GM04503 (cell line): ENCODE data around the gene KRT38.
"Not testable (repeated sequence)": the region's sequence is repeated elsewhere in the genome, so short reads cannot be mapped to it uniquely, and the experiment has no call there.

ENCODE experiments used
- DNase-seq: peaks from one replicate; pipeline ENCODE4 v3.0.0-alpha.2; 2012; ENCODE audit warnings: low read depth

Gene KRT38

DNA sequence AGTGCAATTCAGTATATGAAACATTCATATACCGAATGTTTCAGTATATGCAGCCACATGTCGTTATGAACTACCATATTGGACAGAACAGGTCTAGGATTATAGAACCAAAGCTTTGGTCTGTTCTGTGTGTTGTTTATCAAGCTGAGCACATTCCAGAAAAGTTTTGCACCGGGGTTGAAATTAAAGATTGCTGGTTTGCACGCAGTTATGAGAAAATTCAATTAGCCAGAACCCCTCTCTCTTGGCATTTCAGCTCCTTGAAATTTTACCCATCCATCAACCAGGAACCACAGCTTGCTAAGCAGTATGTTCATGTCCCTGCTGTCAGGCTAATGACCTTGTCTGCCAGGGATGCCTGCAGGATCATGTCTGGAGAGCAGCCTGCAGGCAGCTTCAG, 16.9 kb upstream of the KRT38 start:
- DNase-seq: no peak

GRCh38 chr17:41456204-41456603, 15.4 kb upstream of the KRT38 start:
- DNase-seq: no peak

GRCh38 chr17:41455236-41455635, 14.5 kb upstream of the KRT38 start:
- DNase-seq: no peak

DNA sequence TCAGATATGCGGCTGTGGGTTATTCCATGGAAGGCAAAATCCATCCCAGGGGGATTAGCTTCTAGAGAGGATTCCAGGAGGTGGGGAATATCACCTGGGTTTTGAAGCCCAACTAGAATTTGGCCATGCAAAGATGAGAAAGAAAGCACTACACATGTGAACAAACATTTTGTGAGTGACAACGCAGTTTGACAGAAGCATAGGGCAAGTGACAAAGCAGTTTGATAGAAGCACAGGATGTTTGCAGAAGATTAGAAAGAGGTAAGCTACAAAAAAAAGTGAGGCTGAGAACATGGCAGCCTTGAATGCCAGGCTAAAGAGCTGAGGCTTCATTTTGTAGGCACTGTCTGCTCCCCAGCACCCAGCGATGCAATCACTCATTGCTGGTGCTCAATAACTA, 12.3 kb upstream of the KRT38 start:
- DNase-seq: no peak

GRCh38 chr17:41452281-41452680, 11.5 kb upstream of the KRT38 start:
- no peak for DNase-seq

DNA sequence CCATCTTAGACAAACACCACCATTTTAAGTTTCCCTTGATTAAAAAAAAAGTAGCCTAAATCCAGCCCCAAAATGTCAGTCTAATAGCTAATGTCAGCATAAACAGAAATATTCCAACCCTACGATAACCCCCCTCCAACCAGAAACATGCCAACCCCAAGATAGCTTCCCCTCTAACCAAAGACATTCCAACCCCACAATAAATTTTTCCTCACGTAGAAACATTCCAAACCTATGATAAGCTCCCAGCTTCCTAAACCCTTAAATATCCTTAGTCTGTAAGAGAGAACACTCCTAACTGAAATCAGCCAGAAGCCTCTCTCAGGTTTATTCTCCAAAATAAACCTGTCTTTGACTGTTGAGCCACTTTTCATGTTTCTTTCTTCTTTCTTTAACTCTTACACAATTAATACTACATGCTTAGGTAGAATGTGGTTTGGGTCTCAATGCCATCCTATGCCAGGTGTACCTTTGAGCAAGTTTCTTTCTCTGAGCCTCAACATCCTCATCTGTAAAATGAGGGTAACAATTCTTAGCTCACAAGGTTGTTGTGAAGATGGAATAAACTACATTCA, 10.5 kb upstream of the KRT38 start:
- DNase-seq: no peak

- DNase-seq: no peak
Measured at GRCh38 chr17:41449008-41449407, 8.2 kb upstream of the KRT38 start.

DNA sequence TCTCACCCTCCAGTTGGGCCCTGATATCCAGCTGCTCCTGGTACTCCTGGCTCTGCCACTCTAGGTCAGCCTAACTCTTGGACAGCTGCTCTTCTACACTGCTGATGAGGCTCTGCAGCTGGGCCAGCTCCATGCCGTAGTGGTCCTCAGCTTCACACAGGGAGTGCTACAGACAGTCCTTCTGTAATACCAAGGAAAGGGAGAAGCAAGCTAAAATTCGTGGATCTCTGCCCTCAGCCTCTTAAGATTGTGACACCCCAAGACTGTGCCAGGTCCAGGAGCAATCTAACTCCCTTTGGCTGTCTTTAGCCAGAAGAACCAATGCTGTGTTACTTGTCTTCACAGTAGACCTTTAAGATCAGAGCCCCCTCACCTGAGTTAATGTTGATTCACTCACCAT, 7.7 kb upstream of the KRT38 start:
- no peak for DNase-seq

DNA sequence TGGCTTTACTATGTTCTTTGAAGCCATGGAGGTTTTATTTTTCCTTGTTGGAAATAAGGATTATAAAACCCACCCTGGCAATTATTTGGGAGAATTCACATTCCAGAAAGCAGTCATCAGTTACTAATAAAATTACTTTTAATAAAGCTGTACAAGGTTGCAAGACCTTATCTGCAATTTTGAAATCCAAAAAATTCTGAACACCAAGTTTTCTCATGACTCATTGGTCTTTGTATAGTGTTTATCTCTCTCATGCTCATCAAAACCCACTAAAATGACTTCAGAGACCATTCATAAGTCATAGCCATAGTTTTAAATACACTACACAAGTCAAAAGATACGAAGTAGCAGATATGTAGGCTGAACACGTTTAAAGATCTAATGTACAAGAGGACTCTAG, 6.0 kb upstream of the KRT38 start:
- DNase-seq: no peak

GRCh38 chr17:41444640-41445039, 3.9 kb upstream of the KRT38 start:
- DNase-seq: no peak

DNA sequence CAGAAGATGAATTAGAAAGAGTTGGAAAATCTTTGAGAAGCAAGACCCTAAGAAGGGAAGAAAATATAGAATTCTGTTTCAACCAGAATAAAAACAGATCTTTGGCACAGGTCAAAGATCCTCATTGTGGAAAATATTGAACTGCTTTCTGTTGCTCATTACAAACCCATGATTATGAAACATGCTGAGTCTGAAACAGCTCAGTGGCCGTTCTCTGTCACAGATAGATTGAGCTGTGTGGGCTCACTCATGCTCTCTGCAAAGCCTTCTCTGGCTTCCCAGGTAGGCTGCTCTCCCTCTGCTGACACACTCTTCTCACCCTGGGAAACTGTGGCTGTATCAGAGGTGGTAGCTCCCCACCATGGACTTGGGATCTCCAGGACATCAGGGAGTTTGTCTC, 3.4 kb upstream of the KRT38 start:
- no peak for DNase-seq

DNA sequence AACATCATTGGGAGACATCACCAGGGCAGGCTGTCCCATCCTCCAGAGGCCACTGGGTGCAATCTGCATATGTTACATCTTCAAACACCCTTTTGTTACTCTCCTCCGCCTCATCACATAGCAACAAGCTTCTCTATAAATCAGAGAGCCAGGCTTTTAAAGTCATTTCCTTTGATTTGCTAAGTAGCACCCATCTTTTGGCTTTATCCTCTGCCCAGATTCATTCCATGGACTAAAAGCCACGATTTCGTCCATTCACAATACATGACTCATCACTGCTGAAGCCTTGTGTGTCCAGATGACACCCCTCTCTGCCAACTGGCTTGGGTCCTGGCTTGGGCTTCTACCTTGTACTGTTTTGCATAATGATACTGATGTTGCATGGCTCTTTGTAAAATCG, 2.0 kb upstream of the KRT38 start:
- DNase-seq: peak; percentile 84

DNA sequence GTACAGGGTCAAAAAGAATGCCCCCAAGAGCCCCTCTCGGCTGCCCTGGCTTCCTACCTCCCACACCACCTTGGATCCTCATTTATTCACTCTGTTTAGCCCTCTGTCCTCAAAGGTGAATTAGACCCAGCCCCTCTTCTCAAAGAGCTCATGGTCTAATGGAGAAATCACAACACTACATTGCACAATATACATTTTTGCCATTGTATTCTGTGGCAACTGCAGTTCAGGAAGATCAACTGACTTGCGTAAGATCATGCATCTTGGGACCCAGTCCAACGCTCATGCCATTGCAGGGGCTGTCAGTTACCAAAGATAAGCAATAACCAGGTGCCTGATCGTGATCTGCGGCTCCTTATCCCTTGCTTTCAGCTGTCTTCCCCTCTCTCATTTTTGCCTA, 1.4 kb downstream of the KRT38 start:
- no peak for DNase-seq

- DNase-seq: no peak
Measured at GRCh38 chr17:41437769-41438168, 3.0 kb downstream of the KRT38 start.

DNA sequence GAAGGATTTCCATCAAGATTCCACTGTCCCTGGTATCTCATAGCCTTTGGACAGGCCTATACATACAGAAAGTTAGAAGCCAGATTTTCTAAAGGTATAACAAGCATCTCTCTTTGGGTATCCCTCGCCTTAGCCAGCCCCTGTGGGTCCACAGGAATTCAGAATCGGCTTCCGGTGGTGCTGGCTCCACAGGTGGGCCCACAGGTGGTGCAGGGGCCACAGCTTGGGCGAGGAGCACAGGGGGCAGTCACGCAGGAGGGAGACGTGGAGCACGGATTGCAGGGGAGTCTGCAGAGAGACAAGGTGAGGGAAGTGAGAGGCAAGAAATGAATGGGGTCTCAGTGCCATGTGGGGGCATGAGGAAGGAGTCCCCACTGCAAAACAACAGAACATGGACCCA, 3.5 kb downstream of the KRT38 start:
- DNase-seq: no peak

GRCh38 chr17:41434415-41434814, 6.4 kb downstream of the KRT38 start:
- DNase-seq: no peak

DNA sequence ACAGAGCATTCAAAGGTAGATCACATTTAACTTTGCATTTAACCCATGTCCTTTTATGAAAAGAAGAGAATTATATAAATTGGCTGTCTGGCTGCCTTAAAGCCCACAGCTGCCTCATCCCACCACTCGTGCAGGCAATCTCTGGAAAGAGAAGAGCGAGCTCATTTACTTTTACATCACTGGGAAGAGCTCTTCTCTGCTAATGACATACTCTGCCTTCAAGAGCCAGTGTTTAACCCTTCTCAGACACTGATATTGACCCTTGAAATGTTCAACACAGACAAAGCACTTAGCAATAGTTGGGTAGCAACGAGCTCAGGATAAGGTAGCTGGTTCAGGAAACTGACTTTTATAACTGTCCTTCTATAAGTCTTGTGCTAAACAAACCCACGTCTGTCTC, 6.8 kb downstream of the KRT38 start:
- no peak for DNase-seq

- no peak for DNase-seq
Measured at GRCh38 chr17:41433586-41433985, 7.2 kb downstream of the KRT38 start.

DNA sequence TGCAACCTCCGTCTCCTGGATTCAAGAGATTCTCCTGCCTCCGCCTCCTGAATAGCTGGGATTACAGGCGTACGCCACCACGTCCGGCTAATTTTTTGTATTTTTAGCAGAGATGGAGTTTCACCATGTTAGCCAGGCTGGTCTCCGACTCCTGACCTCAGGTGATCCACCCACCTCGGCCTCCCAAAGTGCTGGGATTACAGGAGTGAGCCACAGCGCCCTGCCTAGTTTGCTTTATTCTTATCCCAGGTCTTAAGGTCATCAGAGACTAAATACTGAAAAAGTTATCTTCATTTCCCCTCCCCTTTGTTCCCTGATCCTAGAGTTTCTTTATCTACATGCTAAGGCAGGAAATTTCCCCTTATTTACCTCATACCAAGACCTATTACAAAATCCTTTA, 10.4 kb downstream of the KRT38 start:
- not testable (repeated sequence) for DNase-seq

GRCh38 chr17:41429667-41430066, 11.1 kb downstream of the KRT38 start:
- no peak for DNase-seq

DNA sequence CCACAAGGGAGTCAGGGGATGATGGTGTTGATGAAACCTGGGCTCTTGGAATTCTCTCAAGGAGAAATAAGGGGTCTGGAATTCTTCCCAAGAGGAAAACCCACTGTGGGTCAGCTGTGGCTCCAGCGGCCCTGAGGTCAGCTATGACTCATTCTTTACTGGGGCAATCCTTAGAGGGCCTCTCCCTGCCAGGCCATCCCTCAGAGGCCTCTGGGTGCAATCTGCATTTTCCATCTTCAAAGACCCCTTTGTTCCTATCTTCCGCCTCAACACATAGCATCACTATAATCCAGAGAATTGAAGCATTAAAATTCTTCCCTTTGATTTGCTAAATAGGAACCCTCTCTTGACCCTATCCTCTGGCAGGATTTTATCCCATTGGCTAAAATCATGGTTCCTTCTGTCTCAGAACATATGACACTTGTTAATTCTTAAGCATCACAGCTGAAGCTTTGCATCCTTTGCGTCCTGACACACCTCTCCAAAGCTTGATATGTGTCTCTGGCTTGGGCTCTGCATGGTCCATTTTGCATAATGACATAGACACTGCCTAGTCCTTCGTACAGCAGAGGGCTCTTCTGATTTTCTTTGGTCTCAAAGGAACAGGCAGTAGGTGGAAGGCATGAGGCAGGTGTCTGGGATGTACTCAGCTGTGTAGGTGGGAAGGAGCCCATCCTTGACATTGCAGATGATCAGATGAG, 12.0 kb downstream of the KRT38 start:
- DNase-seq: no peak

DNA sequence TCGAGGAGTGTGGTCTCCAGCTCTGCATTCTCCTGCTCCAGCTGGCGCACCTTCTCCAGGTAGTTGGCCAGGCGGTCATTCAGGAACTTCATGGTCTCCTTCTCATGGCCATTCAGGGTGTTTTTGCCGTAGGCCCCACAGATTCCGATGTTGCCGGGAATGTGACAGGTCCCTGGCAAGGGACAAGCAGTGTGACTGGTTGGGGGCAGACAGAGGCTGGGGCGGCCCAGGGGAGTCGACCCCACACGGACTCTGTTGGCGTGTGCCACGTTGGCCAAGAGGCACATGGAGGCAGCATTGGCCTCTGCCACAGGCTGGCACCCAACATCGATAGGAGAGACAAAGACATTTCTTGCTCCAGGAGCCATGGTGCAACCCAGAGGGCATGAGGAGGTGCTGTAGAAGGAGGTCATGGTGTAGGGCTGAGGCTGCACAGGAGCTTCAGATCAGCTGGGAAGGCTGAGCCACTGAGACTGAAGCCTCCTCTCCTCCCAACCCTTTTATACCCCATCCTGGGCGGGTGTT, 16.6 kb downstream of the KRT38 start, which contains the start of gene KRT37:
KRT37 (minus strand) TSS at position 475 of the 525 bp plus-strand sequence; CDS start at position 413, 62 bp downstream.
- no peak for DNase-seq

- DNase-seq: not testable (repeated sequence)
Measured at GRCh38 chr17:41422586-41422985, 18.2 kb downstream of the KRT38 start.

DNA sequence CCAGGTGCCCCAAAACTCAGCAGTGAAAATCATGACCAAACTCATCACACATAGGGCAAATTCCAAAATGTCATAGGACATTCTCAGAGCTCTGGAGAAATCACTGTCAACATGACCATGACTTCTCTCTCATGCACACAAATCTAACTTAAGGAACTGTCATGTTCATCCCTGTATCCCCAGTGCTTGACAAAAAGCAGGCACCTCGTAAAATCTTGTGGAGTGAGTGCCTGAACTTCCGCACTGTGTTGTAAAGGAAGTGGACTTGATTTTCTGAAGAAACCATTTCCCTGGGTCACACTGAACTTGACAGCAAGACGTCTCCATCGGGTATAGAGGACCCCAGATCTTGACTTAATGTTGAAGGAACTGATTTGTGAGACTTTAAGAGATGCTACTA, 19.2 kb downstream of the KRT38 start:
- DNase-seq: no peak
